Stimulated activated CD4-positive, alpha-beta T cell treated with anti-CD3 and anti-CD28 coated beads, Interleukin-15, amount 100 ng/mL, for 1 hour (primary cell): Measurements from ENCODE around the gene DIPK1C.

ENCODE experiments used
- DNase-seq, 2 donors: peaks; one replicate each; pipeline ENCODE4 v3.0.0-alpha.2; 2020; ENCODE audit warnings: low read depth in 1 of 2, low spot score in 1 of 2

Gene DIPK1C

DNA sequence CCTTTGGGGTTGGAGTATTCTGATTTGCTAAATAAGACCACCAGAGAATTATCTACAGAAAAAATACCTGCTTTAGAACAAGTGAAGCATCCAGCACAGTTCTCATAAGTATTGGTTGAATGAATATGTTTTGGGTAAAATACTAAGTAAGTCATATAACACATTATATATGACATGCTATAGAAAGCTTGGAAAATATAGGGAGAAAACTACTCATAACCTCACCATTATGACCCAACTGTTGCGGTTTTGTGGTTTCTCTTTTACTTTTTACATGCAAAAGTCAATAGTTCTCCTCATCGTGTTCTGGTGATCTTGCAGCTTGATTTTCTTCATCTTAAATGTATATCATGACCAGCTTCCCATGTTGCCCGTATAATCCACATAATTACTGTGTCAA is 66.2 kb downstream of the DIPK1C start:
- DNase-seq: no peak

DNA sequence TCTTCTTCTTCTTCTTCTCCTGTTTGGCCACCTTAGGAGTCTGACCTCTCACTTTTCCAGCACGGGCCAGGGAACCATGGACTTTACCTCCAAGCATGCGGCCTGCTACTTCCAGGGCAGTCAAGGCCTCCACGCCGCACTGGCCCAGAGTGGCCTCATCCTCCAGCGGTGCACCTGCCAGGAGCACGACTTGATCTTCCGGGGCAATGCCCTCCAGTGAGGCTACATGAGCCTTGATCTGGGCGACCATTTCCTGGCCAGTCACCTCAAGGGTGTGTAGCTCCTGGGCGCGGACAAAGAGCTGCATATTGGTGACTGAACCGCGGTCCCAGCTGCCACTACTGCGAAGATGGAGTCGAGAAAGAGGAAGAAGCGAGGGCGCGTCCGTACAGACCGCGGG is 67.1 kb downstream of the DIPK1C start:
- DNase-seq: no peak

DNA sequence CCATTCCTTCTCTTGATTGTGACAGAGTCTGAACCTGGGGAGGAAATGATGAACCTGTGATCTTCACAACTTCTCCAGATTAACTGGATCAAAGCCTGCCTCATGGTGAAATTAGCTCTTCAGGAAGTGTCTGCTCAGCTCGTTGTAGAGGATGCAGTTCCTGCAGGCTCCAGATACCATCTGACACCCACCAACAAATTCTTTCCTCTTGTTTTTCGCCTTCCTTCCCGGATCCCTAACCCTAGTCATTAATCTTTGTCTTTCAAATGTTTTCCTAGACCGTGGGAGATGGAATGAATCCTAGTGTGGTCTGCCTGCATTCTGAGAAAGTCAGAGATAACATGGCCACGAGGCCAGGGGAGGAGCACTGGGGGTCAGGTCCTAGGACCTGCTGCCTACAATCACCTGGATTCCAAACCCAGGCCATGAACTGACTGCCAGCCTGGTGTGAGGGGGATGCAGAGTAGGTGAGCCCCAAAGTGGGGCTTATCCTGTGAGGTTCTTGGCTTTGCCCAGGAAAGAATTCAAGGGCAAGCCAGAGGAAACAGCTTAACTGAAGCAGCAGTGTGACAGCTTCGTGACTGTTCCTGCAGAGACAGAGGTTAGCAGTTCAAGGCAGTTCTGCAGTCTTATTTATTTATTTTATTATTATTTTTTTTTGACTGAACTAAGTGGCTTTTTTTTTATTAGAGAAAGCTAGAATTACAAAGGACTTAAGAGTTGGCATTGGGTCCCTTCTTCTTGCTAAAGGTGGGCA is 67.8 kb downstream of the DIPK1C start:
- DNase-seq: no peak

- no peak for DNase-seq
These were observed 68.9 kb downstream of the DIPK1C start for GRCh38 chr18:74388227-74388626.

GRCh38 chr18:74387383-74387782 is 69.7 kb downstream of the DIPK1C start:
- no peak for DNase-seq
